Fibroblast of mammary gland (primary cell): ENCODE data around the gene TMPRSS13.

Experiments
- DNase-seq: peaks from one replicate; pipeline ENCODE4 v3.0.0-alpha.2; 2010; ENCODE audit warnings: low read depth
- H3K4me3 ChIP-seq: 2 replicates; pipeline ENCODE4 v1.5.1; 2011; ENCODE audit warnings: low read depth, mild to moderate bottlenecking, low read length, moderate library complexity; ENCODE audit not compliant: control insufficient read depth
- CTCF ChIP-seq: conservative IDR thresholded peaks from 2 replicates; pipeline ENCODE4 v1.5.1; 2011; ENCODE audit warnings: low read depth, low read length, inconsistent platforms; ENCODE audit not compliant: control insufficient read depth, insufficient read depth

The TMPRSS13 gene

GRCh38 chr11:117855912-117856651, 73.1 kb downstream of the TMPRSS13 start:
- no peak overlapping the region for H3K4me3 ChIP-seq
- no peak for DNase-seq
- no peak for TF ChIP-seq CTCF

- H3K4me3 ChIP-seq: no peak overlapping the region
- no peak for DNase-seq
- no peak for TF ChIP-seq CTCF
Observed at GRCh38 chr11:117855186-117855845, 73.9 kb downstream of the TMPRSS13 start.

- DNase-seq: no peak
- no peak overlapping the region for H3K4me3 ChIP-seq
- no peak for TF ChIP-seq CTCF
Observed at GRCh38 chr11:117852309-117852708, 76.9 kb downstream of the TMPRSS13 start.

GRCh38 chr11:117851852-117852251, 77.3 kb downstream of the TMPRSS13 start:
- no peak overlapping the region for H3K4me3 ChIP-seq
- TF ChIP-seq CTCF: no peak
- DNase-seq: peak; percentile 19

- H3K4me3 ChIP-seq: no peak overlapping the region
- no peak for TF ChIP-seq CTCF
- peak; percentile 37 for DNase-seq
Observed at GRCh38 chr11:117851106-117851505, 78.1 kb downstream of the TMPRSS13 start.
